Glutamatergic neuron (in vitro differentiated cells): ENCODE data around the gene XCL2. TPM values are rescaled to one million over a fixed set of nuclear protein-coding genes. Genes with fewer than 3 reads are reported as not detected.
"Not testable (repeated sequence)": the region's sequence is repeated elsewhere in the genome, so short reads cannot be mapped to it uniquely, and the experiment has no call there.

ENCODE experiments used
- DNase-seq: peaks from one replicate; pipeline ENCODE4 v3.0.0; 2022
- H3K27ac Mint-ChIP-seq: one replicate; pipeline ENCODE4 v1.8.0; 2020; ENCODE audit warnings: mild to moderate bottlenecking, mixed read lengths, inconsistent platforms; ENCODE audit not compliant: unreplicated experiment
- H3K27me3 Mint-ChIP-seq: one replicate; pipeline ENCODE4 v1.8.0; 2020; ENCODE audit warnings: mild to moderate bottlenecking, moderate library complexity, mixed read lengths, inconsistent platforms; ENCODE audit not compliant: unreplicated experiment
- H3K36me3 Mint-ChIP-seq: one replicate; pipeline ENCODE4 v1.8.0; 2020; ENCODE audit warnings: mild to moderate bottlenecking, mixed read lengths, inconsistent platforms; ENCODE audit not compliant: unreplicated experiment
- H3K4me1 Mint-ChIP-seq: one replicate; pipeline ENCODE4 v1.8.0; 2020; ENCODE audit warnings: mild to moderate bottlenecking, low read depth, mixed read lengths, inconsistent platforms; ENCODE audit not compliant: unreplicated experiment
- H3K4me3 Mint-ChIP-seq: one replicate; pipeline ENCODE4 v1.8.0; 2020; ENCODE audit warnings: mild to moderate bottlenecking, mixed read lengths, inconsistent platforms; ENCODE audit not compliant: unreplicated experiment
- H3K9me3 Mint-ChIP-seq: one replicate; pipeline ENCODE4 v1.8.0; 2020; ENCODE audit warnings: mild to moderate bottlenecking, moderate library complexity, mixed read lengths, inconsistent platforms; ENCODE audit not compliant: unreplicated experiment
- CTCF ChIP-seq: fragments of 200-600 bp; sonication (generic); IDR thresholded peaks from one replicate; pipeline ENCODE4 v1.5.0; 2021; ENCODE audit not compliant: partially characterized antibody, unreplicated experiment
- total RNA-seq: library from RNA; stranded (reverse); fragmentation: NEBNext Ultra II Directional; extraction: Animal tissue kit (Norgen Biotek cat#: 25700); gene quantifications from one replicate; pipeline ENCODE4 v1.2.1, GENCODE V29; 2021; ENCODE audit not compliant: unreplicated experiment

Gene XCL2
- total RNA-seq, 1 donor from 2014 or later = not detected

DNA sequence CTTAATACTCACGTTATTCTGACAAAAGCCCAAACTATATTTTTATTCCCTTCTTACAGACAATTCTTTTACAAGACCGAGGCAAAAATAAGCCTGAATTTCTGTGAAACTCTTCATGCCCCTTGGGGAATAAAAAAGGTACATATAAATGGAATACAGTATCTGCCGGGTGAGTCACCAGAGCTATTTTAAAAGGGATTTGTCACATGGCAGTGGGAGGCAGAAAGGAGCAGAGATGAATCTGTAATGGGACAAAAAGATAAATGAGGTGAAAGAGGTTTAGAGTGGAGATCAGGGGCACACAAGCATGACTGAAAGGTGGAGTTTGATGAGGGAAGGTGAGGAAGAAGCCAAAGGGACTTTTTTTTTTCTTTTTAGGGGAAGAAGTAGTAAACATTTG, 41.4 kb upstream of the XCL2 start:
- Mint-ChIP-seq H3K36me3 (peaks cover 4% of the 10 kb centered on the region), H3K27ac (no peak overlapping the region)

DNA sequence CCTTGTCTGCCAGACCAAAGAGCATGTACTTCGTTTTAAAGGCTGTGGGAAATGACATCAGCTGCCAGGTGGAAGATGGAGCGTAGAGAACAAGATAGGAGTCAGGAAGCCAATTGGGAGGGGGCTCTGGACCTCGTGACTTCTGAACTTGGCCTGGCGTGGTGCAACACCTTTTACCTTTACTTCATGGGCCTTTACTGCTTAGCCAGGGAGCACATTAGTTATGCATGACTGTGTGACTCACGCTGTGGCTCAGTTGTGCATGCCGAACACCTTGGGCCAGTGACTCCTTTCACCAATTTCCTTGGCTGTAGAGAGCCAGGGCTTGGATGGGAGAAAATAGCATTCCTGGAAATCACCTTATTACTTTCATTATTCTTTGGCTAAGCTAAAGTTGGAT, 39.8 kb upstream of the XCL2 start:
- no peaks in the 10 kb centered on the region for H3K4me1 Mint-ChIP-seq
- H3K36me3 Mint-ChIP-seq = peaks cover 4% of the 10 kb centered on the region
- peaks cover 2% of the 10 kb centered on the region for H3K9me3 Mint-ChIP-seq
- DNase-seq = no peak
- no peak overlapping the region for H3K27ac Mint-ChIP-seq
- H3K27me3 Mint-ChIP-seq = no peaks in the 10 kb centered on the region
- no peak overlapping the region for H3K4me3 Mint-ChIP-seq
- no peak for TF ChIP-seq CTCF

More for the DNA sequence above, 41.4 kb upstream of the XCL2 start:
- Mint-ChIP-seq H3K9me3 (peaks cover 2% of the 10 kb centered on the region), H3K4me1 (no peaks in the 10 kb centered on the region), H3K4me3 (no peak overlapping the region), H3K27me3 (no peaks in the 10 kb centered on the region)
- TF ChIP-seq CTCF = no peak
- no peak for DNase-seq

- Mint-ChIP-seq H3K27me3 (no peaks in the 10 kb centered on the region), H3K27ac (no peak overlapping the region), H3K9me3 (peaks cover 2% of the 10 kb centered on the region), H3K4me1 (no peaks in the 10 kb centered on the region), H3K36me3 (peaks cover 4% of the 10 kb centered on the region), H3K4me3 (no peak overlapping the region)
- no peak for TF ChIP-seq CTCF
- DNase-seq = no peak
Observed at GRCh38 chr1:168582688-168583336, 39.0 kb upstream of the XCL2 start.

- no peak for TF ChIP-seq CTCF
- Mint-ChIP-seq H3K36me3 (no peaks in the 10 kb centered on the region), H3K4me3 (no peak overlapping the region), H3K9me3 (no peaks in the 10 kb centered on the region), H3K27ac (no peak overlapping the region), H3K4me1 (no peaks in the 10 kb centered on the region), H3K27me3 (no peaks in the 10 kb centered on the region)
- DNase-seq = no peak
Observed at GRCh38 chr1:168581817-168582572, 38.2 kb upstream of the XCL2 start.

GRCh38 chr1:168580991-168581390, 37.2 kb upstream of the XCL2 start:
- not testable (repeated sequence) for H3K4me3 Mint-ChIP-seq, DNase-seq, H3K27ac Mint-ChIP-seq, H3K36me3 Mint-ChIP-seq, H3K27me3 Mint-ChIP-seq, H3K4me1 Mint-ChIP-seq, H3K9me3 Mint-ChIP-seq

DNA sequence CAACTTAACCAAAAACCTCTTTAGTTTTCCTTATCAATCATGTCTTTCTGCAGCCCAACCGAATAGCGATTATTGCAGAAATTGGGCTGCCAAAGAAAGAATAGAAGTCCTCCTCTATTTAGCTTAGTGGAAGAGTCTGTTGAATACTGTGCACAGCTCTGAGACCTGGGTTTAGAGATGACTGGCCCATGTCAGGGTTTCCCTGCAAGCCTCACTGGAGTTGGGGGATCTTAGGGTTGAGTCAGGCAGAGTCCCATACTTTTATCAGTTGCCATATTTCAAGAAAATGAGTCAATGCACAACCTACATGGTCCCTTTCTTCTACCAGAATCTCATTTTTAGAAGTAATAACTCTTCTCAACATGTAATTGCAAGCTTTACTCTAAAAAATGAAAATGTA, 36.5 kb upstream of the XCL2 start:
- not testable (repeated sequence) for DNase-seq, H3K4me1 Mint-ChIP-seq, H3K9me3 Mint-ChIP-seq, H3K27me3 Mint-ChIP-seq, H3K36me3 Mint-ChIP-seq, H3K4me3 Mint-ChIP-seq, H3K27ac Mint-ChIP-seq

GRCh38 chr1:168578531-168579185, 34.9 kb upstream of the XCL2 start:
- not testable (repeated sequence) for H3K9me3 Mint-ChIP-seq, H3K27ac Mint-ChIP-seq, H3K4me1 Mint-ChIP-seq, H3K4me3 Mint-ChIP-seq, H3K36me3 Mint-ChIP-seq, DNase-seq, H3K27me3 Mint-ChIP-seq

DNA sequence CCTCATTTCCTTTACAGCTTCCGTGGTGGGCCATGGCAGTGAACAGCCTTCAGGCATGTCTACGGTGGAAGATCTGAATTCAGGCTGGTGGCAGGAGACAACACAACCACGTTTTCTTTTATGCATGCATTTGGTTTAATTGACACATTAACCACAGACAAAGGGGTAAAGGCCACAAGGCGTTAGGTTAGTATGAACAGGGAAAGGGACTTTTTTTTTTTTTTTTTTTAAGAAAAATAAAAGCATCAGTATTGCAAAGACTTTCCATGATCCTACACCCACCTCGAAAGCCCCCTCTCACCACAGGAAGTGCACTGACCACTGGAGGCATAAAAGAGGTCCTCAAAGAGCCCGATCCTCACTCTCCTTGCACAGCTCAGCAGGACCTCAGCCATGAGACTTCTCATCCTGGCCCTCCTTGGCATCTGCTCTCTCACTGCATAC, 32.5 kb upstream of the XCL2 start, which contains the start of gene XCL1:
Gene XCL1 (plus strand): TSS at position 361 of the 444 bp plus-strand sequence. CDS start 33 bp downstream, at position 394.
- not testable (repeated sequence) for H3K27me3 Mint-ChIP-seq, H3K9me3 Mint-ChIP-seq, H3K36me3 Mint-ChIP-seq, H3K27ac Mint-ChIP-seq, DNase-seq, H3K4me1 Mint-ChIP-seq, H3K4me3 Mint-ChIP-seq
